Measurements from ENCODE around the gene MBNL1. TPM values are rescaled to one million over a fixed set of nuclear protein-coding genes. Genes with fewer than 3 reads are reported as not detected.

Gene MBNL1
- total RNA-seq, 1 donor: 545 TPM

DNA sequence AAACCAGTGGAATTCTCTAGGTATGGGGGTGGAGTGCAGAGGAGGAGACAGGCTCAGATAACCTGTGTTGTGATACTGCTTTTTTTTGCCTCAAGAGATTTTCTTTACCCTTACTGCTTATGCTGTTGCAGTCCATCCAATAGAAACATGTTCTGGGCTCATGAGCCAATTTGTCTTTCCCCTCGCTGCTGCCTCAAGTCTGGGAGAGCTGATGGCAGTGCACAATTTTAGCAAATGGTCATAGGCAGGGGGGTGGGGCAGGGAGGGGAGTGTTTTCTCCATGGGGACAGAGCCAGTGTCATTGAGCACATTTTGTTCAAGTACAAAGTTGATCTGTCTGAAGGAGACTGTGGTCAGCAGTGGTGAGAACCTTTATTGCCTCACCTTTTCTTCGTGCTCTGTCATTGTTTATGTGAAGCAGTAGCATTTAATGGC is 134.9 kb downstream of the MBNL1 start:
- Histone ChIP-seq H3K27ac (ENCODE audit: low read depth, low read length) (peak overlapping the region; percentile 41), H2AFZ (ENCODE audit: low read length) (no peak overlapping the region), H3K4me2 (ENCODE audit: insufficient read depth, low read length) (no peak overlapping the region), H3K27me3 (ENCODE audit: insufficient read depth, low read length) (no peaks in the 10 kb centered on the region), H3K36me3 (ENCODE audit: insufficient read depth, low read length) (no peaks in the 10 kb centered on the region), H3K4me3 (ENCODE audit: insufficient read depth, low read length) (no peak overlapping the region), H3K4me1 (ENCODE audit: insufficient read depth, low read length) (peaks cover 68% of the 10 kb centered on the region), H3K9me3 (ENCODE audit: low read depth, low read length) (no peaks in the 10 kb centered on the region), H4K20me1 (ENCODE audit: insufficient read depth, low read length) (peaks cover 53% of the 10 kb centered on the region), H3K79me2 (ENCODE audit: insufficient read depth, low read length) (peaks cover 91% of the 10 kb centered on the region)
- TF ChIP-seq, protein P1, sequence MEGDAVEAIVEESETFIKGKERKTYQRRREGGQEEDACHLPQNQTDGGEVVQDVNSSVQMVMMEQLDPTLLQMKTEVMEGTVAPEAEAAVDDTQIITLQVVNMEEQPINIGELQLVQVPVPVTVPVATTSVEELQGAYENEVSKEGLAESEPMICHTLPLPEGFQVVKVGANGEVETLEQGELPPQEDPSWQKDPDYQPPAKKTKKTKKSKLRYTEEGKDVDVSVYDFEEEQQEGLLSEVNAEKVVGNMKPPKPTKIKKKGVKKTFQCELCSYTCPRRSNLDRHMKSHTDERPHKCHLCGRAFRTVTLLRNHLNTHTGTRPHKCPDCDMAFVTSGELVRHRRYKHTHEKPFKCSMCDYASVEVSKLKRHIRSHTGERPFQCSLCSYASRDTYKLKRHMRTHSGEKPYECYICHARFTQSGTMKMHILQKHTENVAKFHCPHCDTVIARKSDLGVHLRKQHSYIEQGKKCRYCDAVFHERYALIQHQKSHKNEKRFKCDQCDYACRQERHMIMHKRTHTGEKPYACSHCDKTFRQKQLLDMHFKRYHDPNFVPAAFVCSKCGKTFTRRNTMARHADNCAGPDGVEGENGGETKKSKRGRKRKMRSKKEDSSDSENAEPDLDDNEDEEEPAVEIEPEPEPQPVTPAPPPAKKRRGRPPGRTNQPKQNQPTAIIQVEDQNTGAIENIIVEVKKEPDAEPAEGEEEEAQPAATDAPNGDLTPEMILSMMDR (IDR thresholded peaks at IDR 0.05; ENCODE audit: extremely low read depth, low read depth, low read length): no peak
- DNase-seq (ENCODE audit: insufficient read length, low spot score, missing footprints): no peak

DNA sequence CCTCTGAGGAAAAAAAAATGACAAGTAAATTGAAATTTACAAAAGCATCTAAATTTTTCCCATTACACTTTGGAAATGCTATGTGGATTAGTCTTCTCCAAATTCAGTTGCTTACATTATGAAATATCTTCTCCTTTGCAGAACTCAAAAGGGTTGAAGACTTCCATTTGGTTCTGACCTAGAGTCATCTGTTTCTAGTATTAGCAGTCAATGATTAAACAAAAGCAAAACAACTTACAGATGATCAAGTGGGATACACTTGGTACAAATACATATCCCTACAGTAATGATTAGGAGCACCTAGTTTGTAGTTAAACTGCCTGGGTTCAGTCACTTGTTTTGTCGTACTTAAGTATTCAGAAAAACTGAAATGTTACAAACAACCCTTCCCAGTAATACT is 136.2 kb downstream of the MBNL1 start:
- H3K4me3 ChIP-seq (ENCODE audit: insufficient read depth, low read length): no peak overlapping the region
- no peaks in the 10 kb centered on the region for H3K9me3 ChIP-seq (ENCODE audit: low read depth, low read length)
- H3K4me1 ChIP-seq (ENCODE audit: insufficient read depth, low read length): peaks cover 56% of the 10 kb centered on the region
- DNase-seq (ENCODE audit: insufficient read length, low spot score, missing footprints): no peak
- H3K4me2 ChIP-seq (ENCODE audit: insufficient read depth, low read length): no peak overlapping the region
- H3K79me2 ChIP-seq (ENCODE audit: insufficient read depth, low read length): peaks cover 91% of the 10 kb centered on the region
- H3K27ac ChIP-seq (ENCODE audit: low read depth, low read length): peak overlapping the region; percentile 86
- H3K36me3 ChIP-seq (ENCODE audit: insufficient read depth, low read length): no peaks in the 10 kb centered on the region
- H3K27me3 ChIP-seq (ENCODE audit: insufficient read depth, low read length): no peaks in the 10 kb centered on the region
- TF ChIP-seq, protein P1 (IDR thresholded peaks at IDR 0.05; ENCODE audit: extremely low read depth, low read depth, low read length): no peak
- H2AFZ ChIP-seq (ENCODE audit: low read length): no peak overlapping the region
- H4K20me1 ChIP-seq (ENCODE audit: insufficient read depth, low read length): peaks cover 44% of the 10 kb centered on the region

DNA sequence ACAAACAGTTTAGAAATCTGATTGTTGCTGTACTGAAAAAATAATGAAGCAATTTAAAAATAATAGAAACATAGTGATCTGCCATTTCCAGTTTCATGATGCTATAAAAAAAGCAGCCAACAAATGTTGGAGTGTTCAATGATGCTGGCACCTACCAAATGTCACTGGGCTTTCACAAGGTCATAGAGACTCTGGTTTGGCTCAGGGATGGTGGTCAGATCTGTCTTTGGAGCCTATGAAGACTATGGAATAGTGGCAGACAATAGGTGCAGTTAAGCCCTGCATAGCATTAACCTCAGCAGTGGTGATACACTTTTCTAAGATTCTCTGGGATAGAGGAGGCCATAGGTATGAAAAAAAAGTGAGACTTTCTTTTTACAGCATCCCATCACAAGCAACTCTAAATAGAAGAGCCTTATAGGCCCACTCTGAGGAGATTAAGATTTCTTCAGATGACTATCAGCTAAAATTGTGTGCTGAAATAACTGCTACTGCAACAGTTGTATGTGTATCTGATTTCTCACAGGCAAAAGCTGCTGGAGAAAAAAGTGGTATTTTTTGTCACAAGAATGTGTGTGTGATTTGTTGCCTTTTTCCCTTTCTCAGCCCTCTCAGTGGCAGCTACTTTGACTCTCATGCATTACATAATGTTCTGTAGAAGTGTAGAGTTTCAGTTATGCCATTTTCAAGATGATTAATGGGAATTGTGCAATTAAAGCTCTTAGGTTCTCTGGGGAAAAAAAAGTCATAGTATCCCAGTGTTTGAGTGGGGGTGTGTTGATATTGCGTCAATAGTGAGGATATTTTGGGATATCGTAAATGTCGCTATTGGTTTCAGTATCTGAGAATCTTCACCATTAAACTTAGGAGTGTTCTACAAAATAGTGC is 137.4 kb downstream of the MBNL1 start:
- Histone ChIP-seq H3K4me1 (ENCODE audit: insufficient read depth, low read length) (peaks cover 45% of the 10 kb centered on the region), H3K79me2 (ENCODE audit: insufficient read depth, low read length) (peaks cover 97% of the 10 kb centered on the region), H4K20me1 (ENCODE audit: insufficient read depth, low read length) (peaks cover 41% of the 10 kb centered on the region), H3K4me2 (ENCODE audit: insufficient read depth, low read length) (peak overlapping the region; percentile 81), H3K27me3 (ENCODE audit: insufficient read depth, low read length) (no peaks in the 10 kb centered on the region), H3K36me3 (ENCODE audit: insufficient read depth, low read length) (no peaks in the 10 kb centered on the region), H3K9me3 (ENCODE audit: low read depth, low read length) (no peaks in the 10 kb centered on the region), H3K27ac (ENCODE audit: low read depth, low read length) (peak overlapping the region; percentile 86), H2AFZ (ENCODE audit: low read length) (no peak overlapping the region), H3K4me3 (ENCODE audit: insufficient read depth, low read length) (peak overlapping the region; percentile 39)
- TF ChIP-seq, protein P1 (IDR thresholded peaks at IDR 0.05; ENCODE audit: extremely low read depth, low read depth, low read length): no peak
- DNase-seq (ENCODE audit: insufficient read length, low spot score, missing footprints): no peak

DNA sequence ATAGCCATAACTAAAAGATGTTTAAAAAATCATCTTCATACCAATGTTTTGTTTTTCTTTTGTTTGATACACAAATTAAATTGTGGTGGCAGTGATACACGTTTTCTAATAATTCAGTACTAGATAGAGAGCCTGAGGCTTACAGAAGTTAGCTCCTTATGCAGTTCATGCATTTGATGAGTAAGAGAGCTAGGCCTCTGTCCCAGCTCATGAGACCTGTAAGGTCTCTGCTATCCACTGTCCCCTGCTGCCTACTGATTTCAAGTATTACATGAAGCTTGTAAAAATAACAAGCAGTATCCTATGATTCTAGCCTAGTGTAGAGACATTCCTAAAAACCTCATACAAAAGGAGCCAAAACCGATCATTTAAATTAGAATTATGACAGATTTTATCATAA is 144.5 kb downstream of the MBNL1 start:
- H3K9me3 ChIP-seq (ENCODE audit: low read depth, low read length): no peaks in the 10 kb centered on the region
- H3K4me2 ChIP-seq (ENCODE audit: insufficient read depth, low read length): no peak overlapping the region
- no peak overlapping the region for H2AFZ ChIP-seq (ENCODE audit: low read length)
- H3K27me3 ChIP-seq (ENCODE audit: insufficient read depth, low read length): no peaks in the 10 kb centered on the region
- H3K4me1 ChIP-seq (ENCODE audit: insufficient read depth, low read length): peaks cover 17% of the 10 kb centered on the region
- TF ChIP-seq, protein P1 (IDR thresholded peaks at IDR 0.05; ENCODE audit: extremely low read depth, low read depth, low read length): no peak
- H3K4me3 ChIP-seq (ENCODE audit: insufficient read depth, low read length): no peak overlapping the region
- DNase-seq (ENCODE audit: insufficient read length, low spot score, missing footprints): no peak
- peaks cover 47% of the 10 kb centered on the region for H4K20me1 ChIP-seq (ENCODE audit: insufficient read depth, low read length)
- peaks cover 23% of the 10 kb centered on the region for H3K36me3 ChIP-seq (ENCODE audit: insufficient read depth, low read length)
- no peak overlapping the region for H3K27ac ChIP-seq (ENCODE audit: low read depth, low read length)
- peaks cover 94% of the 10 kb centered on the region for H3K79me2 ChIP-seq (ENCODE audit: insufficient read depth, low read length)
